Panc1 (cell line): ENCODE data around the gene BRD1.

Source experiments
- CTCF ChIP-seq: fragments of 450-650 bp; IDR thresholded peaks from 2 replicates; pipeline ENCODE4 v1.5.1; 2017; ENCODE audit warnings: mild to moderate bottlenecking
- POLR2AphosphoS5 ChIP-seq: IDR thresholded peaks from 2 replicates; pipeline ENCODE4 v1.6.1; 2012; ENCODE audit warnings: mild to moderate bottlenecking, low read depth, low read length, moderate library complexity
- REST ChIP-seq, 2 experiments: IDR thresholded peaks; 2 replicates each; pipeline ENCODE4 v1.6.1; 2011 to 2012; ENCODE audit warnings: low read depth in 2 of 2, control low read depth in 1 of 2, low read length in 1 of 2, mild to moderate bottlenecking in 1 of 2, moderate library complexity in 1 of 2; ENCODE audit not compliant: insufficient read depth in 1 of 2
- SIN3A ChIP-seq: IDR thresholded peaks from 2 replicates; pipeline ENCODE4 v1.6.1; 2012; ENCODE audit warnings: low read depth, mild to moderate bottlenecking, low read length, moderate library complexity, borderline replicate concordance; ENCODE audit not compliant: insufficient read depth
- TCF7L2 ChIP-seq: IDR thresholded peaks from 2 replicates; pipeline ENCODE4 v1.6.1; 2011; ENCODE audit warnings: mild to moderate bottlenecking, low read depth, low read length, inconsistent platforms

GRCh38 chr22:49726701-49727101 lies 101.0 kb downstream of the BRD1 start:
- no peak for TF ChIP-seq CTCF
- TF ChIP-seq POLR2AphosphoS5: no peak
- no peak for TF ChIP-seq REST (IDR thresholded peaks at IDR 0.05; ENCODE audit: insufficient read depth in 1 of 2, low read depth in 2 of 2, low read length in 1 of 2)
- TF ChIP-seq SIN3A: no peak
- no peak for TF ChIP-seq TCF7L2
